ENCODE measurements around the gene FBXL13.
"Not testable (repeated sequence)": the region's sequence is repeated elsewhere in the genome, so short reads cannot be mapped to it uniquely, and the experiment has no call there.

Gene FBXL13

GRCh38 chr7:102856036-102856435, 218.6 kb downstream of the FBXL13 start:
- DNase-seq (ENCODE audit: low read depth in 2 of 2): no peak

GRCh38 chr7:102849538-102849937, 225.1 kb downstream of the FBXL13 start:
- no peak for DNase-seq (ENCODE audit: low read depth in 2 of 2)

GRCh38 chr7:102849079-102849478, 225.5 kb downstream of the FBXL13 start:
- DNase-seq (ENCODE audit: low read depth in 2 of 2): no peak

GRCh38 chr7:102845346-102845745, 229.2 kb downstream of the FBXL13 start:
- no peak for DNase-seq (ENCODE audit: low read depth in 2 of 2)

GRCh38 chr7:102843850-102844249, 230.7 kb downstream of the FBXL13 start:
- DNase-seq (ENCODE audit: low read depth in 2 of 2): no peak

- no peak for DNase-seq (ENCODE audit: low read depth in 2 of 2)
Measured at GRCh38 chr7:102842284-102842683, 232.3 kb downstream of the FBXL13 start.

GRCh38 chr7:102841290-102841689, 233.3 kb downstream of the FBXL13 start:
- no peak for DNase-seq (ENCODE audit: low read depth in 2 of 2)

- DNase-seq (ENCODE audit: low read depth in 2 of 2): no peak
Measured at GRCh38 chr7:102840404-102840803, 234.2 kb downstream of the FBXL13 start.

GRCh38 chr7:102838572-102839101, 236.0 kb downstream of the FBXL13 start:
- DNase-seq (ENCODE audit: low read depth in 2 of 2): not testable (repeated sequence)

- DNase-seq (ENCODE audit: low read depth in 2 of 2): no peak
Measured at GRCh38 chr7:102837802-102838201, 236.8 kb downstream of the FBXL13 start.

- DNase-seq (ENCODE audit: low read depth in 2 of 2): no peak
Measured at GRCh38 chr7:102836977-102837376, 237.6 kb downstream of the FBXL13 start.

GRCh38 chr7:102836191-102836919, 238.2 kb downstream of the FBXL13 start:
- no peak for DNase-seq (ENCODE audit: low read depth in 2 of 2)

- no peak for DNase-seq (ENCODE audit: low read depth in 2 of 2)
Measured at GRCh38 chr7:102834999-102835398, 239.6 kb downstream of the FBXL13 start.

- DNase-seq (ENCODE audit: low read depth in 2 of 2): no peak
Measured at GRCh38 chr7:102834466-102834865, 240.1 kb downstream of the FBXL13 start.

GRCh38 chr7:102833343-102833742, 241.3 kb downstream of the FBXL13 start:
- DNase-seq (ENCODE audit: low read depth in 2 of 2): no peak

- no peak for DNase-seq (ENCODE audit: low read depth in 2 of 2)
Measured at GRCh38 chr7:102832674-102833073, 241.9 kb downstream of the FBXL13 start.

- no peak for DNase-seq (ENCODE audit: low read depth in 2 of 2)
Measured at GRCh38 chr7:102830197-102830596, 244.4 kb downstream of the FBXL13 start.

- no peak for DNase-seq (ENCODE audit: low read depth in 2 of 2)
Measured at GRCh38 chr7:102829075-102829474, 245.5 kb downstream of the FBXL13 start.

GRCh38 chr7:102828286-102828685, 246.3 kb downstream of the FBXL13 start:
- no peak for DNase-seq (ENCODE audit: low read depth in 2 of 2)

GRCh38 chr7:102823390-102824119, 251.0 kb downstream of the FBXL13 start:
- DNase-seq (ENCODE audit: low read depth in 2 of 2): no peak

GRCh38 chr7:102821994-102822747, 252.4 kb downstream of the FBXL13 start:
- DNase-seq (ENCODE audit: low read depth in 2 of 2): no peak

- DNase-seq (ENCODE audit: low read depth in 2 of 2): no peak
Measured at GRCh38 chr7:102819151-102819550, 255.4 kb downstream of the FBXL13 start.

Data from activated CD8-positive, alpha-beta memory T cell treated with anti-CD3 and anti-CD28 coated beads for 4 hours (primary cell).